WTC11 (cell line): ENCODE data around the gene NUP210L. TPM values are rescaled to one million over a fixed set of nuclear protein-coding genes. Genes with fewer than 3 reads are reported as not detected.
"Not testable (repeated sequence)": the region's sequence is repeated elsewhere in the genome, so short reads cannot be mapped to it uniquely, and the experiment has no call there.

Experiments used
- ATAC-seq: fragments of 200-7000 bp; cut with Tn5 transposase; 2 replicates; pipeline ENCODE4 v1.10.0; 2021; ENCODE audit warnings: mild to moderate bottlenecking, moderate library complexity
- CTCF ChIA-PET: fragments of 300-600 bp; sonication (Branson Sonifier 250); formaldehyde crosslinking; loops from one replicate; lab custom pipeline; 2021; ENCODE audit warnings: antibody characterized with exemption; lab: Charles Lee
- POLR2A ChIA-PET: fragments of 350-600 bp; sonication (Branson Sonifier 250); formaldehyde crosslinking; loops from one replicate; lab custom pipeline; 2021; ENCODE audit warnings: antibody characterized with exemption; lab: Charles Lee
- DNase-seq: peaks from one replicate; pipeline ENCODE4 v3.0.0; 2021; ENCODE audit warnings: low spot score
- H3K27ac Mint-ChIP-seq: 2 replicates; pipeline ENCODE4 v1.8.0; 2021; ENCODE audit warnings: mixed read lengths
- H3K27me3 Mint-ChIP-seq: 2 replicates; pipeline ENCODE4 v1.8.0; 2021; ENCODE audit warnings: low read depth, mild to moderate bottlenecking, moderate library complexity, mixed read lengths
- H3K36me3 Mint-ChIP-seq: 2 replicates; pipeline ENCODE4 v1.8.0; 2021; ENCODE audit warnings: mixed read lengths
- H3K4me1 Mint-ChIP-seq: 2 replicates; pipeline ENCODE4 v1.8.0; 2022; ENCODE audit warnings: mixed read lengths
- H3K4me3 Mint-ChIP-seq: 2 replicates; pipeline ENCODE4 v1.8.0; 2021; ENCODE audit warnings: mild to moderate bottlenecking, moderate library complexity, mixed read lengths
- H3K9me3 Mint-ChIP-seq: 2 replicates; pipeline ENCODE4 v1.8.0; 2021; ENCODE audit warnings: mixed read lengths
- CBFB ChIP-seq: sonication (generic); formaldehyde crosslinking; IDR thresholded peaks from 2 replicates; pipeline ENCODE4 v1.8.1; 2022; ENCODE audit warnings: mild to moderate bottlenecking, low read depth, missing genetic modification reagents
- HMGA2 ChIP-seq: fragments of 250-450 bp; sonication (Bioruptor Pico); IDR thresholded peaks from 2 replicates; pipeline ENCODE4 v1.4.0; 2021; ENCODE audit warnings: mild to moderate bottlenecking, moderate library complexity
- MYBL2 ChIP-seq: sonication (generic); formaldehyde crosslinking; IDR thresholded peaks from 2 replicates; pipeline ENCODE4 v1.8.1; 2023; ENCODE audit warnings: mild to moderate bottlenecking, moderate library complexity, missing genetic modification reagents
- NR1H2 ChIP-seq: sonication (generic); formaldehyde crosslinking; IDR thresholded peaks from 2 replicates; pipeline ENCODE4 v1.9.0; 2021; ENCODE audit warnings: mild to moderate bottlenecking, moderate library complexity, missing genetic modification reagents
- SMAD3 ChIP-seq: sonication (generic); formaldehyde crosslinking; IDR thresholded peaks from 2 replicates; pipeline ENCODE4 v1.8.0; 2022; ENCODE audit warnings: missing genetic modification reagents, mild to moderate bottlenecking, borderline replicate concordance
- TEAD1 ChIP-seq: sonication (generic); formaldehyde crosslinking; IDR thresholded peaks from 2 replicates; pipeline ENCODE4 v1.8.0; 2022; ENCODE audit warnings: mild to moderate bottlenecking, missing genetic modification reagents
- ZNF138 ChIP-seq: sonication (generic); formaldehyde crosslinking; conservative IDR thresholded peaks from 2 replicates; pipeline ENCODE4 v1.8.1; 2022; ENCODE audit warnings: mild to moderate bottlenecking, moderate library complexity, missing genetic modification reagents
- ZNF219 ChIP-seq: sonication (generic); formaldehyde crosslinking; IDR thresholded peaks from 2 replicates; pipeline ENCODE4 v1.8.0; 2023; ENCODE audit warnings: missing genetic modification reagents, mild to moderate bottlenecking, borderline replicate concordance
- ZNF317 ChIP-seq: sonication (generic); formaldehyde crosslinking; IDR thresholded peaks from 2 replicates; pipeline ENCODE4 v1.8.1; 2023; ENCODE audit warnings: low read depth, mild to moderate bottlenecking, moderate library complexity, missing genetic modification reagents, borderline replicate concordance
- ZNF396 ChIP-seq: fragments of 250-450 bp; sonication (Bioruptor Pico); IDR thresholded peaks from 2 replicates; pipeline ENCODE4 v1.8.0; 2021; ENCODE audit warnings: mild to moderate bottlenecking, moderate library complexity, borderline replicate concordance
- ZNF416 ChIP-seq: fragments of 250-450 bp; sonication (Bioruptor Pico); IDR thresholded peaks from 2 replicates; pipeline ENCODE4 v1.9.0; 2021; ENCODE audit warnings: mild to moderate bottlenecking, inconsistent platforms
- ZNF671 ChIP-seq: fragments of 250-450 bp; sonication (Bioruptor Pico); IDR thresholded peaks from 2 replicates; pipeline ENCODE4 v1.8.0; 2021; ENCODE audit warnings: mild to moderate bottlenecking
- total RNA-seq: library from RNA; stranded (reverse); gene quantifications from 3 replicates; pipeline ENCODE4 v1.2.3, GENCODE V29; 2021
- TF ChIP-seq, protein P1 (sequence below): fragments of 200-600 bp; IDR thresholded peaks from 2 replicates; pipeline ENCODE4 v1.8.0; 2022; ENCODE audit warnings: antibody characterized with exemption
- TF ChIP-seq, protein P2 (sequence below): fragments of 250-450 bp; sonication (Bioruptor Pico); IDR thresholded peaks from 2 replicates; pipeline ENCODE4 v1.9.0; 2021; ENCODE audit warnings: moderate library complexity, mild to moderate bottlenecking, inconsistent platforms, borderline replicate concordance
- TF ChIP-seq, protein P3 (sequence below): sonication (generic); formaldehyde crosslinking; IDR thresholded peaks from 2 replicates; pipeline ENCODE4 v1.8.1; 2022; ENCODE audit warnings: missing genetic modification reagents, borderline replicate concordance
- TF ChIP-seq, protein P4 (sequence below): sonication (generic); formaldehyde crosslinking; IDR thresholded peaks from 2 replicates; pipeline ENCODE4 v1.8.0; 2022; ENCODE audit warnings: mild to moderate bottlenecking, missing genetic modification reagents

Gene NUP210L
- total RNA-seq, 1 experiment from 2014 or later: 0.02 TPM

DNA sequence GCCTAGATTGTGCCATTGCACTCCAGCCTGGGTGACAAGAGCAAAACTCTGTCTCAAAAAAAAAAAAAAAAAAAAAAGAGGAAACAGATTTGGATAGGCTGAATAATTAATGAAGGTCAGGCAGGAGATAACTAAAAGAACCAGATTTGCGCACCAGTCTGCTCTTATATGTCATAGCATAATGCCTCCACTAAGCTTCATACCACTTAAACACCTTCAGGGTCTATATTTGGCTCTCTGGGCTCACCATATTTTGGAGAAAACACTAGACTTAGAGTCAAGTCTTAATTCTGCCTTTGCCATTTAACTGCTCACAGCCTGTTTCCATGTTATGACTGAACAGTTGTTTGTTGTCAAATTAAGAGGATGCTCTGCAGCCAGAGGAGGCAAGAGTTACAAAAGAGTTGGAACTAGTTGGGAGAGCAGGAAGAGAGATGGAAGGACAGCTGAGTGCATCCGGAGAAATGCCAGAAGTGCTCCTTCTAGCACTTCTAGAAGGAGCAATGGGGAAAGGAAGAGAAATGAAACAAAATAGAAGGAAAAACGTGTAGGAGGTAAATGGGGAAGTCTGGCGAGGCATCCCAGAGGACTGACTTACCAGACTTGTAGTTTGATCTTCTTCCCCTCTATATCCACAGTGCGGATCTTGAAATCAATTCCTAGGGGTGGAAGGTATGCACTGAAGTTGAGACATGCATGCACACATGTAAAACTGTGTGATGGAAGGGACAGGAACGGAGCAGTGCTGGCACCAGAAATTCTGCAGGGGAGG lies 170.6 kb downstream of the NUP210L start:
- no peak for TF ChIP-seq ZNF317 (CRISPR knock-in tag)
- TF ChIP-seq, protein P1, sequence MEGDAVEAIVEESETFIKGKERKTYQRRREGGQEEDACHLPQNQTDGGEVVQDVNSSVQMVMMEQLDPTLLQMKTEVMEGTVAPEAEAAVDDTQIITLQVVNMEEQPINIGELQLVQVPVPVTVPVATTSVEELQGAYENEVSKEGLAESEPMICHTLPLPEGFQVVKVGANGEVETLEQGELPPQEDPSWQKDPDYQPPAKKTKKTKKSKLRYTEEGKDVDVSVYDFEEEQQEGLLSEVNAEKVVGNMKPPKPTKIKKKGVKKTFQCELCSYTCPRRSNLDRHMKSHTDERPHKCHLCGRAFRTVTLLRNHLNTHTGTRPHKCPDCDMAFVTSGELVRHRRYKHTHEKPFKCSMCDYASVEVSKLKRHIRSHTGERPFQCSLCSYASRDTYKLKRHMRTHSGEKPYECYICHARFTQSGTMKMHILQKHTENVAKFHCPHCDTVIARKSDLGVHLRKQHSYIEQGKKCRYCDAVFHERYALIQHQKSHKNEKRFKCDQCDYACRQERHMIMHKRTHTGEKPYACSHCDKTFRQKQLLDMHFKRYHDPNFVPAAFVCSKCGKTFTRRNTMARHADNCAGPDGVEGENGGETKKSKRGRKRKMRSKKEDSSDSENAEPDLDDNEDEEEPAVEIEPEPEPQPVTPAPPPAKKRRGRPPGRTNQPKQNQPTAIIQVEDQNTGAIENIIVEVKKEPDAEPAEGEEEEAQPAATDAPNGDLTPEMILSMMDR: no peak
- no peaks in the 10 kb centered on the region for H3K27me3 Mint-ChIP-seq
- ChIA-PET CTCF (interaction anchor here (0.7 to 2.0 kb wide), 3 partner anchors 17 to 304 kb away, joined by 5 to 28 read pairs (median 5); partner anchors contain the start of gene CREB3L4), POLR2A (interaction anchor here (1.0 kb wide), 1 partner anchor 21 kb away, joined by 9 read pairs; the partner anchor contains the start of gene SLC39A1)
- peak overlapping the region; percentile 97 for H3K4me3 Mint-ChIP-seq
- no peak for DNase-seq
- H3K9me3 Mint-ChIP-seq: no peaks in the 10 kb centered on the region
- peak overlapping the region; percentile 51 for H3K27ac Mint-ChIP-seq
- peaks cover 25% of the 10 kb centered on the region for H3K36me3 Mint-ChIP-seq
- no peak for ATAC-seq
- H3K4me1 Mint-ChIP-seq: peaks cover 20% of the 10 kb centered on the region

DNA sequence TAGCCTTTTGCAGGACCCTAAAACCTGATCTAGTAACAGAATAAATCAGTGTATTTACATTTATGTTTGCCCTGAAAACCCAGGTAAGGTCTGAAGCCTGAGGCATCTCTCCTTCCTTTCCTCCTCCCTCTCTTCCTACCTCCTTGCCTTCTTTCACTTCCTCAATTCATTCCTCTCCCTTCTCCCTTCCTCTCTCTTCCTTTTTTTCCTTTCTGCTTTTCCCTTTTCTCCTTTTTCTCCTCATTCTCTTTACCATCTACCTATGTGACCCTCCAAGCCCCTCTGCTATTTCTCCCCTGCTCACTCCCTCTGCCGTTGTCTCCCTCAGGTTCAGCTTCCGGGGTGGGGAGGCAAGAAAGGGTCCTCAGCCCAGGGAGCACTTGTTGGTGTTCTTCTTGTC lies 173.1 kb downstream of the NUP210L start:
- Mint-ChIP-seq H3K4me1 (peaks cover 30% of the 10 kb centered on the region), H3K36me3 (peaks cover 25% of the 10 kb centered on the region)
- H3K4me3 Mint-ChIP-seq, H3K27me3 Mint-ChIP-seq, H3K27ac Mint-ChIP-seq, H3K9me3 Mint-ChIP-seq, DNase-seq, POLR2A ChIA-PET, ATAC-seq, CTCF ChIA-PET: not testable (repeated sequence)

DNA sequence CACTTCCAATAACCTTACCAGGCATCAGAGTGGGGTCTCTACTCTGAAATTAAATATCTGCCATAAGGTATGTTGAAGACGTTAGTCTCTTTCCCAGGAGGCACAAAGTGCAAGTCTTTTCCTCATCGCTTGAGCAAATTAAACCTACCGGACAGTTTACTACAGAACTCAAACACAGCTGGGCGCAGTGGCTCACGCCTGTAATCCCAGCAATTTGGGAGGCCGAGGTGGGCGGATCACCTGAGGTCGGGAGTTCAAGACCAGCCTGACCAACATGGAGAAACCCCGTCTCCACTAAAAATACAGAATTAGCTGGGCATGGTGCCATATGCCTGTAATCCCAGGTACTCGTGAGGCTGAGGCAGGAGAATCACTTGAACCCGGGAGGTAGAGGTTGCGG lies 175.8 kb downstream of the NUP210L start:
- POLR2A ChIA-PET: interaction anchor here (3.0 kb wide), 1 partner anchor 12 kb away, joined by 55 read pairs; the partner anchor contains the start of gene CREB3L4
- H3K27me3 Mint-ChIP-seq, DNase-seq, ATAC-seq, H3K9me3 Mint-ChIP-seq: not testable (repeated sequence)
- Mint-ChIP-seq H3K4me3 (peak overlapping the region; percentile 98), H3K27ac (0 out of 2 replicates have a peak overlapping the region, but pooled peaks have one; percentile 94), H3K36me3 (peaks cover 46% of the 10 kb centered on the region), H3K4me1 (peaks cover 29% of the 10 kb centered on the region)
- CTCF ChIA-PET: interaction anchor here (2.1 to 4.3 kb wide), 2 partner anchors 12 to 33 kb away, joined by 15 to 26 read pairs; partner anchors contain the start of genes CREB3L4 and DENND4B

DNA sequence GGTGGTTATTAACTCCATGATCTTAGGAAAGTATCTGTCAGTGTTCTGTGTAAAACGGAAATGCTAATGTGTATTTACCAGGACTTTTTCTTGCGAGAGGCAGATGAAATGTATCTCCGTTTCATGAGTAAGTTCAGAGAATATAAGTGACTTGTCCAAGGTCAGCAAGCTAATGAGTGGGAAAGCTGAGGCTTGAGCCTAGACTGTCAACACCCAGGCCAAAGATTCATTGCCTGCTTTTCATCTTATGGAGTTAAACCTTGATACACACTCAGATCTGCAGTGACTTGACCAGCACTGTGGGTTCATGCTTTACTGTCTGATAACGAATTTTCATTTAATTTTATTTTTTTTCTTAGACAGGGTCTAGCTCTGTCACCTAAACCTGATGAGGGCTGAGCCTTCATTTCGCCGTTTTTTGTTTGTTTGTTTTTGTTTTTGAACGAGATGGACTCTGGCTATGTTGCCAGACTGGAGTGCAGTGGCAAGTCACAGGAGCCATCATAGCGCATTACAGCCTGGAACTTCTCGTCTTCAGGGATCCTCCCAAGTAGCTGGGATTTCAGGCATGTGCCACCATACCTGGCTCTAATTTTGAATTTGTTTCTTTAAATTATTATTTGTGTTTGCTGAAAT lies 176.5 kb downstream of the NUP210L start:
- DNase-seq (no peak), ATAC-seq (no peak)
- H3K4me1 Mint-ChIP-seq: peaks cover 31% of the 10 kb centered on the region
- no peaks in the 10 kb centered on the region for H3K27me3 Mint-ChIP-seq
- ChIA-PET CTCF (interaction anchor here (1.1 to 4.3 kb wide), 6 partner anchors 8 to 180 kb away, joined by 3 to 26 read pairs (median 10); partner anchors contain the start of genes CREB3L4, DENND4B, RAB13 and RPS27), POLR2A (interaction anchor here (1.0 to 3.1 kb wide), 8 partner anchors 8 to 344 kb away, joined by 3 to 55 read pairs (median 6); partner anchors contain the start of genes CHTOP, CREB3L4, RAB13 and RPS27)
- H3K27ac Mint-ChIP-seq: peak overlapping the region; percentile 94
- H3K36me3 Mint-ChIP-seq: peaks cover 49% of the 10 kb centered on the region
- no peaks in the 10 kb centered on the region for H3K9me3 Mint-ChIP-seq
- H3K4me3 Mint-ChIP-seq: peak overlapping the region; percentile 98
- no peak for TF ChIP-seq ZNF416 (CRISPR knock-in tag)
- TF ChIP-seq SMAD3: no peak
- no peak for TF ChIP-seq CBFB (CRISPR knock-in tag)
- no peak for TF ChIP-seq MYBL2 (CRISPR knock-in tag)
- TF ChIP-seq ZNF138 (CRISPR knock-in tag): no peak
- TF ChIP-seq ZNF396 (CRISPR knock-in tag): no peak
- TF ChIP-seq, protein P2, sequence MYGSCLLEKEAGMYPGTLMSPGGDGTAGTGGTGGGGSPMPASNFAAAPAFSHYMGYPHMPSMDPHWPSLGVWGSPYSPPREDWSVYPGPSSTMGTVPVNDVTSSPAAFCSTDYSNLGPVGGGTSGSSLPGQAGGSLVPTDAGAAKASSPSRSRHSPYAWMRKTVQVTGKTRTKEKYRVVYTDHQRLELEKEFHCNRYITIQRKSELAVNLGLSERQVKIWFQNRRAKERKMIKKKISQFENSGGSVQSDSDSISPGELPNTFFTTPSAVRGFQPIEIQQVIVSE: no peak
- TF ChIP-seq, protein P3, sequence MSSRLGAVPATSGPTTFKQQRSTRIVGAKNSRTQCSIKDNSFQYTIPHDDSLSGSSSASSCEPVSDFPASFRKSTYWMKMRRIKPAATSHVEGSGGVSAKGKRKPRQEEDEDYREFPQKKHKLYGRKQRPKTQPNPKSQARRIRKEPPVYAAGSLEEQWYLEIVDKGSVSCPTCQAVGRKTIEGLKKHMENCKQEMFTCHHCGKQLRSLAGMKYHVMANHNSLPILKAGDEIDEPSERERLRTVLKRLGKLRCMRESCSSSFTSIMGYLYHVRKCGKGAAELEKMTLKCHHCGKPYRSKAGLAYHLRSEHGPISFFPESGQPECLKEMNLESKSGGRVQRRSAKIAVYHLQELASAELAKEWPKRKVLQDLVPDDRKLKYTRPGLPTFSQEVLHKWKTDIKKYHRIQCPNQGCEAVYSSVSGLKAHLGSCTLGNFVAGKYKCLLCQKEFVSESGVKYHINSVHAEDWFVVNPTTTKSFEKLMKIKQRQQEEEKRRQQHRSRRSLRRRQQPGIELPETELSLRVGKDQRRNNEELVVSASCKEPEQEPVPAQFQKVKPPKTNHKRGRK: no peak
- TF ChIP-seq TEAD1 (CRISPR knock-in tag): no peak
- no peak for TF ChIP-seq ZNF219
- TF ChIP-seq NR1H2 (CRISPR knock-in tag): no peak
- no peak for TF ChIP-seq ZNF671 (CRISPR knock-in tag)
- TF ChIP-seq HMGA2: no peak
- TF ChIP-seq, protein P4, sequence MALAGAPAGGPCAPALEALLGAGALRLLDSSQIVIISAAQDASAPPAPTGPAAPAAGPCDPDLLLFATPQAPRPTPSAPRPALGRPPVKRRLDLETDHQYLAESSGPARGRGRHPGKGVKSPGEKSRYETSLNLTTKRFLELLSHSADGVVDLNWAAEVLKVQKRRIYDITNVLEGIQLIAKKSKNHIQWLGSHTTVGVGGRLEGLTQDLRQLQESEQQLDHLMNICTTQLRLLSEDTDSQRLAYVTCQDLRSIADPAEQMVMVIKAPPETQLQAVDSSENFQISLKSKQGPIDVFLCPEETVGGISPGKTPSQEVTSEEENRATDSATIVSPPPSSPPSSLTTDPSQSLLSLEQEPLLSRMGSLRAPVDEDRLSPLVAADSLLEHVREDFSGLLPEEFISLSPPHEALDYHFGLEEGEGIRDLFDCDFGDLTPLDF (CRISPR knock-in tag): no peak
- TF ChIP-seq, all 79 proteins: peak for 0
